H1 (cell line): ENCODE results near the gene MAGI1. TPM values are rescaled to one million over a fixed set of nuclear protein-coding genes. Genes with fewer than 3 reads are reported as not detected.

Experiments
- CBX5 ChIP-seq: fragments of 300-800, 300-1000 bp; sonication (generic); IDR thresholded peaks from 2 replicates; pipeline ENCODE4 v1.7.1; 2016; ENCODE audit warnings: antibody characterized with exemption, low read length, low read depth
- CHD7 ChIP-seq: fragments of 300-600 bp; sonication (generic); IDR thresholded peaks from 2 replicates; pipeline ENCODE4 v1.7.1; 2012; ENCODE audit warnings: low read length, moderate library complexity, mild to moderate bottlenecking, inconsistent platforms; ENCODE audit not compliant: insufficient replicate concordance
- KDM4A ChIP-seq: IDR thresholded peaks from one replicate; pipeline ENCODE4 v1.7.1; 2012; ENCODE audit warnings: low read depth, mild to moderate bottlenecking, moderate library complexity, low read length, inconsistent platforms; ENCODE audit not compliant: severe bottlenecking
- SAP30 ChIP-seq: fragments of 300-600 bp; sonication (generic); IDR thresholded peaks from 2 replicates; pipeline ENCODE4 v1.7.1; 2012; ENCODE audit warnings: low read length, moderate library complexity, mild to moderate bottlenecking, inconsistent platforms; ENCODE audit not compliant: insufficient read depth, insufficient replicate concordance
- TEAD4 ChIP-seq: IDR thresholded peaks from 2 replicates; pipeline ENCODE4 v1.6.1; 2012; ENCODE audit warnings: low read depth, low read length, inconsistent platforms, mixed read lengths
- polyA plus RNA-seq, 7 experiments: library from polyadenylated mRNA; depleted of rRNA in 3 of 7; stranded (reverse) in 5 of 7; unstranded in 2 of 7; fragments of >200 nt in 5 of 7; fragments of 200-250 nt in 2 of 7; gene quantifications; 1 replicate in 5 of 7; 2 replicates in 1 of 7; 4 replicates in 1 of 7; pipeline versions ENCODE4 v1.2.1 to v1.2.3, GENCODE V29; 2011 to 2013; ENCODE audit warnings: missing spikeins in 2 of 7, mixed read lengths in 2 of 7
- total RNA-seq: library from RNA; stranded (reverse); fragmentation: NEBNext Ultra II Directional; extraction: Animal tissue kit (Norgen Biotek cat#: 25700); gene quantifications from 2 replicates; pipeline ENCODE4 v1.2.1, GENCODE V29; 2021

Gene MAGI1
- total and polyA plus RNA-seq, 2 of the 8 experiments (the other 6 are each of a cell fraction or from before 2014, with no cell fraction given) = 19.8 to 78.0 TPM

- TF ChIP-seq CHD7 (no peak), KDM4A (no peak), CBX5 (no peak), SAP30 (no peak), TEAD4 (no peak)
Measured at GRCh38 chr3:65808824-65809223, 229.9 kb downstream of the MAGI1 start (continued).
